IMR-90 (cell line): Measurements from ENCODE around the gene POLR2J. TPM values are rescaled to one million over a fixed set of nuclear protein-coding genes. Genes with fewer than 3 reads are reported as not detected.

ENCODE experiments used
- ATAC-seq: fragments of 200-7000 bp; cut with Tn5 transposase; 2 replicates; pipeline ENCODE4 v1.9.1; 2020; ENCODE audit warnings: low read depth, mild to moderate bottlenecking, moderate library complexity
- BruUV-seq: library from RNA; stranded (reverse); fragments of 400-500 nt; replicated peaks from 2 replicates; lab custom pipeline; 2021; lab: Mats Ljungman, UMichigan
- CTCF ChIA-PET: fragments of 300-600 bp; formaldehyde crosslinking; extraction: SDS; loops from one replicate; lab custom pipeline; 2021; ENCODE audit warnings: antibody characterized with exemption; lab: Yijun Ruan, JAX
- POLR2A ChIA-PET: fragments of 300-600 bp; sonication (Branson Sonifier 250); formaldehyde crosslinking; loops from one replicate; lab custom pipeline; 2022; ENCODE audit warnings: antibody characterized with exemption; ENCODE audit not compliant: unreplicated experiment; lab: Charles Lee
- DNase-seq: peaks from one replicate; pipeline ENCODE4 v3.0.0; 2013
- H2AFZ ChIP-seq: replicated peaks from 2 replicates; pipeline ENCODE3; 2013; ENCODE audit warnings: low read length, mild to moderate bottlenecking; ENCODE audit not compliant: poor library complexity
- H2AK5ac ChIP-seq: 2 replicates; pipeline ENCODE4 v1.6.1; 2013; ENCODE audit warnings: low read depth, low read length, inconsistent platforms
- H2AK9ac ChIP-seq: replicated peaks from 2 replicates; pipeline ENCODE3; 2013; ENCODE audit warnings: mild to moderate bottlenecking, low read depth, low read length, moderate library complexity; ENCODE audit not compliant: poor library complexity
- H2BK120ac ChIP-seq: 2 replicates; pipeline ENCODE4 v1.6.1; 2013; ENCODE audit warnings: low read depth, low read length, inconsistent platforms
- H2BK15ac ChIP-seq: 3 replicates; pipeline ENCODE4 v1.6.1; 2013; ENCODE audit warnings: low read depth, low read length, inconsistent platforms
- H2BK20ac ChIP-seq: 2 replicates; pipeline ENCODE4 v1.6.1; 2013; ENCODE audit warnings: low read depth, mild to moderate bottlenecking, inconsistent platforms, low read length, moderate library complexity
- H2BK5ac ChIP-seq: 2 replicates; pipeline ENCODE4 v1.6.1; 2013; ENCODE audit warnings: mild to moderate bottlenecking, low read depth, low read length, inconsistent platforms; ENCODE audit not compliant: poor library complexity, severe bottlenecking
- H3K14ac ChIP-seq: replicated peaks from 2 replicates; pipeline ENCODE4 v1.6.1; 2013; ENCODE audit warnings: low read depth, low read length, inconsistent platforms
- H3K18ac ChIP-seq: 2 replicates; pipeline ENCODE4 v1.6.1; 2013; ENCODE audit warnings: low read depth, low read length, control low read depth
- H3K23ac ChIP-seq: 2 replicates; pipeline ENCODE4 v1.6.1; 2013; ENCODE audit warnings: low read depth, low read length, inconsistent platforms
- H3K27ac ChIP-seq: 2 replicates; pipeline ENCODE4 v1.5.1; 2013; ENCODE audit warnings: mild to moderate bottlenecking, control low read depth, low read length; ENCODE audit not compliant: insufficient read depth
- H3K27me3 ChIP-seq: 2 replicates; pipeline ENCODE4 v1.6.1; 2013; ENCODE audit warnings: low read length; ENCODE audit not compliant: control insufficient read depth, insufficient read depth
- H3K36me3 ChIP-seq: 2 replicates; pipeline ENCODE4 v1.6.1; 2013; ENCODE audit warnings: low read length, mixed read lengths; ENCODE audit not compliant: control insufficient read depth, insufficient read depth
- H3K4ac ChIP-seq: 2 replicates; pipeline ENCODE4 v1.6.1; 2013; ENCODE audit warnings: low read depth, low read length, inconsistent platforms
- H3K4me1 ChIP-seq: 2 replicates; pipeline ENCODE4 v1.6.1; 2013; ENCODE audit warnings: low read length, mixed read lengths; ENCODE audit not compliant: control insufficient read depth, insufficient read depth
- H3K4me2 ChIP-seq: 2 replicates; pipeline ENCODE4 v1.6.1; 2013; ENCODE audit warnings: low read depth, mild to moderate bottlenecking, control low read depth, low read length, moderate library complexity
- H3K4me3 ChIP-seq: 2 replicates; pipeline ENCODE4 v1.5.1; 2013; ENCODE audit warnings: low read depth, mild to moderate bottlenecking, control low read depth, low read length, moderate library complexity; ENCODE audit not compliant: insufficient read depth
- H3K56ac ChIP-seq: 2 replicates; pipeline ENCODE4 v1.6.1; 2013; ENCODE audit warnings: low read length, inconsistent platforms; ENCODE audit not compliant: insufficient read depth; ENCODE audit errors: extremely low read depth
- H3K79me1 ChIP-seq, 2 experiments: 2 replicates each; pipeline ENCODE4 v1.6.1; 2013; ENCODE audit warnings: low read length in 2 of 2, inconsistent platforms in 1 of 2, low read depth in 1 of 2
- H3K9ac ChIP-seq: 2 replicates; pipeline ENCODE4 v1.6.1; 2013; ENCODE audit warnings: low read depth, low read length, control low read depth
- H3K9me1 ChIP-seq: 2 replicates; pipeline ENCODE4 v1.6.1; 2013; ENCODE audit warnings: low read length, inconsistent platforms; ENCODE audit not compliant: insufficient read depth
- H3K9me3 ChIP-seq: 2 replicates; pipeline ENCODE4 v1.6.1; 2013; ENCODE audit warnings: low read length; ENCODE audit not compliant: control insufficient read depth, insufficient read depth
- H4K20me1 ChIP-seq: 2 replicates; pipeline ENCODE4 v1.6.1; 2013; ENCODE audit warnings: low read length, inconsistent platforms; ENCODE audit not compliant: insufficient read depth
- H4K5ac ChIP-seq: 2 replicates; pipeline ENCODE4 v1.6.1; 2013; ENCODE audit warnings: mild to moderate bottlenecking, low read depth, low read length, control low read depth
- H4K8ac ChIP-seq, 2 experiments: 2 replicates each; pipeline ENCODE4 v1.6.1; 2013; ENCODE audit warnings: low read depth in 2 of 2, low read length in 2 of 2, control low read depth in 1 of 2, inconsistent platforms in 1 of 2
- H4K91ac ChIP-seq: 2 replicates; pipeline ENCODE4 v1.6.1; 2013; ENCODE audit warnings: low read depth, low read length, inconsistent platforms; ENCODE audit not compliant: insufficient read depth
- BHLHE40 ChIP-seq: fragments of 150-350 bp; IDR thresholded peaks from 2 replicates; pipeline ENCODE4 v1.6.1; 2016; ENCODE audit warnings: mild to moderate bottlenecking, low read depth, low read length
- CEBPB ChIP-seq: IDR thresholded peaks from 2 replicates; pipeline ENCODE4 v1.6.1; 2012; ENCODE audit warnings: low read depth, low read length, improper control_type of control experiment
- CHD1 ChIP-seq: IDR thresholded peaks from 2 replicates; pipeline ENCODE4 v1.6.1; 2012; ENCODE audit warnings: low read depth, low read length, improper control_type of control experiment
- FOS ChIP-seq: fragments of 150-350 bp; IDR thresholded peaks from 2 replicates; pipeline ENCODE4 v1.6.1; 2016; ENCODE audit warnings: low read depth, low read length
- MAFK ChIP-seq: IDR thresholded peaks from 2 replicates; pipeline ENCODE4 v1.6.1; 2012; ENCODE audit warnings: low read depth, low read length, improper control_type of control experiment
- NFE2L2 ChIP-seq: fragments of 150-350 bp; IDR thresholded peaks from 2 replicates; pipeline ENCODE4 v1.6.1; 2016; ENCODE audit warnings: low read depth, mild to moderate bottlenecking, low read length
- POLR2A ChIP-seq: IDR thresholded peaks from 2 replicates; pipeline ENCODE4 v1.6.1; 2012; ENCODE audit warnings: mild to moderate bottlenecking, low read depth, low read length
- RAD21 ChIP-seq: IDR thresholded peaks from 2 replicates; pipeline ENCODE4 v1.6.1; 2012; ENCODE audit warnings: low read length, improper control_type of control experiment
- RFX5 ChIP-seq: IDR thresholded peaks from 2 replicates; pipeline ENCODE4 v1.8.0; 2012; ENCODE audit warnings: low read depth, mild to moderate bottlenecking, low read length, moderate library complexity
- WGBS, 2 experiments: methylation state at CpG; one replicate each; pipeline versions ENCODE4 v1.1.5 to v1.1.7; 2013; ENCODE audit warnings: missing lambda C conversion rate in 2 of 2; ENCODE audit not compliant: insufficient read length in 1 of 2; ENCODE audit errors: extremely low coverage in 2 of 2; 5-methylcytosine and 5-hydroxymethylcytosine counted together
- dilution Hi-C: fragments of 300-500 bp; cut with HindIII; formaldehyde crosslinking; loops from one replicate; pipeline ENCODE4 v1.14.3; 2018; ENCODE audit warnings: low sequenced_read_pairs; ENCODE audit not compliant: unreplicated experiment
- in situ Hi-C: fragments of 300-500 bp; cut with MboI; formaldehyde crosslinking; loops from 3 replicates; pipeline ENCODE4 v1.14.3; 2019; ENCODE audit warnings: low sequenced_read_pairs, inconsistent platforms, mixed read lengths
- intact Hi-C: fragments of 100-400 bp; cut with micrococcal nuclease; formaldehyde crosslinking; loops from 2 replicates; pipeline ENCODE4 v1.10.0; 2022
- polyA plus RNA-seq, 3 experiments: library from polyadenylated mRNA; depleted of rRNA; stranded (reverse); fragments of >200 nt; gene quantifications; 2 replicates each; pipeline ENCODE4 v1.2.3, GENCODE V29; 2012; ENCODE audit warnings: low replicate concordance in 1 of 3
- total RNA-seq: library from RNA; depleted of rRNA; stranded (reverse); fragments of >200 nt; gene quantifications from 2 replicates; pipeline ENCODE4 v1.2.3, GENCODE V29; 2012
- TF ChIP-seq, protein P1 (sequence below): fragments of 150-350 bp; IDR thresholded peaks from 2 replicates; pipeline ENCODE4 v1.6.1; 2017; ENCODE audit warnings: mild to moderate bottlenecking, antibody characterized with exemption, low read length, low read depth

POLR2J gene
- total and polyA plus RNA-seq, 2 of the 4 experiments (the other 2 are of a cell fraction) = 20.8 to 92.6 TPM

DNA sequence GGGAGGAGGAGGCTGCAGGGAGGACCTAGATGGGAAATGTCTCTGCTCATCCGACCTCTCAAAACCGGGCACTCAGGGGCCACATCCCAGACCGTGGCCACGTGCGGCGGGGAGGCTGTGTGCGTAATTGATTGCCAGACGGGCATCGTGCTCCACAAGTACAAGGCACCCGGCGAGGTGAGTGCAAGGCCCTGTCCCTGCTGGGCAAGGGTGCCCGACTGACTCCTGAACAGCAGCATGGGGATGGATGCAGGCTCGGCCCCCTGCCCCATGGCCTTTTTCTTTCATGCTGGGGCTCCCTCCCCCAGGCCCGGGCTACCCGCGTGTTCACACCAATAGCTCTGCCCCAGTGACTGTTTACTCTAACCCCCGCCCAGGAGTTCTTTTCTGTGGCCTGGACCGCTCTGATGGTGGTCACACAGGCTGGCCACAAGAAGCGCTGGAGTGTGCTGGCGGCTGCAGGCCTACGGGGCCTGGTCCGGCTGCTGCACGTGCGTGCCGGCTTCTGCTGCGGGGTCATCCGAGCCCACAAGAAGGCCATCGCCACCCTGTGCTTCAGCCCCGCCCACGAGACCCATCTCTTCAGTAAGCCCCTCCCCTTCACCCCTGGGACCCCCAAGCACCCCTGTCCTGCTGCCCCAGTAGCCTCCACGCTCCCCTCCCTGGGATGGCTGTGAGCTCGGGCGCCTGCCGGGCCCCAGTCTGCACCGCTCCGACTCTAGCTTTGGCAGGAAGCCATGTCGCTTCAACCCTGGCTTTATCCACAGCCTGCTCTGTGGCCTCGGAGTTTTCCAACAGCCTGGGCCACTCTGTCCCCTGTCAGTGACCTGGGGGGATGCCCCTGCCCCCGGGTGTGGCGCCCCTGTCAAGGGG lies 10.0 kb downstream of the POLR2J start:
- no peak for DNase-seq
- ChIA-PET CTCF (no interaction called here), POLR2A (no interaction called here)
- Histone ChIP-seq H2AFZ (no peak overlapping the region), H4K5ac (no peak overlapping the region), H3K79me1 (peaks cover 17 to 40% of the 10 kb centered on the region in 2 experiments), H3K27ac (no peak overlapping the region), H3K4me1 (peaks cover 5% of the 10 kb centered on the region), H3K23ac (no peak overlapping the region), H4K20me1 (peaks cover 11% of the 10 kb centered on the region), H3K14ac (no peak overlapping the region), H2BK20ac (no peak overlapping the region), H3K9ac (no peak overlapping the region), H3K27me3 (no peaks in the 10 kb centered on the region), H3K56ac (no peak overlapping the region), H4K8ac (no peak overlapping the region), H3K9me1 (peaks cover 11% of the 10 kb centered on the region), H2BK5ac (no peak overlapping the region), H4K91ac (no peak overlapping the region), H3K36me3 (peaks cover 39% of the 10 kb centered on the region), H2BK15ac (no peak overlapping the region), H2AK5ac (no peak overlapping the region), H3K4me2 (no peak overlapping the region), H3K9me3 (no peaks in the 10 kb centered on the region), H3K4me3 (no peak overlapping the region), H3K18ac (no peak overlapping the region), H2AK9ac (no peak overlapping the region), H3K4ac (no peak overlapping the region), H2BK120ac (no peak overlapping the region)
- no TSS peak for BruUV-seq
- intact Hi-C loops (no loop called here), dilution Hi-C loops (no loop called here), in situ Hi-C loops (no loop called here)
- ATAC-seq = no peak
- TF ChIP-seq POLR2A (no peak), FOS (no peak), RAD21 (no peak), MAFK (no peak), NFE2L2 (no peak), BHLHE40 (no peak), RFX5 (no peak), CEBPB (no peak), CHD1 (no peak)
- TF ChIP-seq, protein P1, sequence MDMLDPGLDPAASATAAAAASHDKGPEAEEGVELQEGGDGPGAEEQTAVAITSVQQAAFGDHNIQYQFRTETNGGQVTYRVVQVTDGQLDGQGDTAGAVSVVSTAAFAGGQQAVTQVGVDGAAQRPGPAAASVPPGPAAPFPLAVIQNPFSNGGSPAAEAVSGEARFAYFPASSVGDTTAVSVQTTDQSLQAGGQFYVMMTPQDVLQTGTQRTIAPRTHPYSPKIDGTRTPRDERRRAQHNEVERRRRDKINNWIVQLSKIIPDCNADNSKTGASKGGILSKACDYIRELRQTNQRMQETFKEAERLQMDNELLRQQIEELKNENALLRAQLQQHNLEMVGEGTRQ = no peak
- WGBS, 2 experiments = 90% methylated on average over 21 of the region's 40 CpGs; no CpG with 5 or more reads in 1 of the 2 experiments
